ENCODE results near the gene TUBA3D.
"Not testable (repeated sequence)": the region's sequence is repeated elsewhere in the genome, so short reads cannot be mapped to it uniquely, and the experiment has no call there.

TUBA3D gene

GRCh38 chr2:131521961-131522781, 46.3 kb downstream of the TUBA3D start:
- FAIRE-seq = no peak
- no peak for TF ChIP-seq CTCF (IDR thresholded peaks at IDR 0.05; ENCODE audit: insufficient read depth, missing control alignments)
- no peak for DNase-seq (ENCODE audit: insufficient read length, low spot score)

GRCh38 chr2:131525256-131525655, 49.3 kb downstream of the TUBA3D start:
- FAIRE-seq; DNase-seq (ENCODE audit: insufficient read length, low spot score): not testable (repeated sequence)

GRCh38 chr2:131527131-131528001, 51.4 kb downstream of the TUBA3D start, which contains the start of gene CCDC74A:
CCDC74A (plus strand) TSS chr2:131527888; CDS start chr2:131527971, 83 bp downstream.
- FAIRE-seq; DNase-seq (ENCODE audit: insufficient read length, low spot score): not testable (repeated sequence)

GRCh38 chr2:131528981-131529863, 53.3 kb downstream of the TUBA3D start:
- FAIRE-seq = not testable (repeated sequence)

GRCh38 chr2:131529864-131530445, 54.0 kb downstream of the TUBA3D start:
- not testable (repeated sequence) for DNase-seq (ENCODE audit: insufficient read length, low spot score); FAIRE-seq

More at GRCh38 chr2:131528981-131529863, 53.3 kb downstream of the TUBA3D start:
- not testable (repeated sequence) for DNase-seq (ENCODE audit: insufficient read length, low spot score)

GRCh38 chr2:131530626-131531344, 54.9 kb downstream of the TUBA3D start:
- not testable (repeated sequence) for DNase-seq (ENCODE audit: insufficient read length, low spot score); FAIRE-seq

GRCh38 chr2:131531547-131532185, 55.7 kb downstream of the TUBA3D start:
- not testable (repeated sequence) for DNase-seq (ENCODE audit: insufficient read length, low spot score); FAIRE-seq

All from D721Med (cell line).